Spleen (tissue), 7 donors: Measurements from ENCODE around the gene GAMT.

Experiments used
- CTCF ChIP-seq, 11 experiments: fragments of 200-600 bp in 7 of 11; fragments of 450-650 bp in 4 of 11; sonication (generic) in 4 of 11; IDR thresholded peaks in 8 of 11; conservative IDR thresholded peaks in 3 of 11; 1 replicate in 7 of 11; 2 replicates in 4 of 11; pipeline versions ENCODE4 v1.4.0 to v1.8.0; 2016 to 2021; ENCODE audit warnings: antibody characterized with exemption in 11 of 11, inconsistent platforms in 4 of 11, mild to moderate bottlenecking in 1 of 11
- POLR2A ChIP-seq, 3 donors: fragments of 450-650 bp; IDR thresholded peaks; one replicate each; pipeline ENCODE4 v1.5.1; 2017; ENCODE audit warnings: antibody characterized with exemption in 3 of 3, mild to moderate bottlenecking in 1 of 3
- POLR2AphosphoS5 ChIP-seq, 3 donors: sonication (generic); formaldehyde crosslinking; IDR thresholded peaks; one replicate each; pipeline ENCODE4 v1.5.1; 2017; ENCODE audit warnings: antibody characterized with exemption in 3 of 3
- donor health status: DM: no; HTN: no; CAD: no; lungs with moderate emphysema.
- donor health status: DM: no; HTN: no; CAD: no.
- donor health status: DM: no; HTN: no; CAD: no.

GRCh38 chr19:1369214-1369805 is 32.0 kb downstream of the GAMT start:
- TF ChIP-seq CTCF (IDR thresholded peaks at IDR 0.05 in 8 of 11, conservative IDR thresholded peaks at IDR 0.05 in 3 of 11) = no peak
- TF ChIP-seq POLR2A (IDR thresholded peaks at IDR 0.05) = no peak
- no peak for TF ChIP-seq POLR2AphosphoS5 (IDR thresholded peaks at IDR 0.05)
